ENCODE results near the gene KRT72.

- TF ChIP-seq CTCF (conservative IDR thresholded peaks at IDR 0.05; ENCODE audit: low read depth in 2 of 2) (no peak), REST (IDR thresholded peaks at IDR 0.05; ENCODE audit: unreplicated experiment) (no peak), POLR2AphosphoS5 (IDR thresholded peaks at IDR 0.05; ENCODE audit: low read depth) (no peak), EZH2 (IDR thresholded peaks at IDR 0.05; ENCODE audit: low read depth, unreplicated experiment) (no peak), ETS1 (IDR thresholded peaks at IDR 0.05) (no peak), STAT1 (IDR thresholded peaks at IDR 0.05; ENCODE audit: unreplicated experiment) (no peak)
Observed at GRCh38 chr12:52622349-52622748, 21.1 kb upstream of the KRT72 start.

Measured in GM23338 (cell line).